Astrocyte (in vitro differentiated cells and primary cell): ENCODE measurements around the gene DAO.

ENCODE experiments used
- EZH2 ChIP-seq: IDR thresholded peaks from 2 replicates; pipeline ENCODE4 v1.6.1; 2012; ENCODE audit warnings: mild to moderate bottlenecking, low read length, inconsistent platforms; ENCODE audit not compliant: insufficient read depth
- TF ChIP-seq, protein P1 (sequence below): IDR thresholded peaks from 2 replicates; pipeline ENCODE4 v1.5.1; 2011; ENCODE audit warnings: low read depth, mild to moderate bottlenecking, inconsistent platforms, low read length, moderate library complexity; ENCODE audit not compliant: insufficient read depth

DNA sequence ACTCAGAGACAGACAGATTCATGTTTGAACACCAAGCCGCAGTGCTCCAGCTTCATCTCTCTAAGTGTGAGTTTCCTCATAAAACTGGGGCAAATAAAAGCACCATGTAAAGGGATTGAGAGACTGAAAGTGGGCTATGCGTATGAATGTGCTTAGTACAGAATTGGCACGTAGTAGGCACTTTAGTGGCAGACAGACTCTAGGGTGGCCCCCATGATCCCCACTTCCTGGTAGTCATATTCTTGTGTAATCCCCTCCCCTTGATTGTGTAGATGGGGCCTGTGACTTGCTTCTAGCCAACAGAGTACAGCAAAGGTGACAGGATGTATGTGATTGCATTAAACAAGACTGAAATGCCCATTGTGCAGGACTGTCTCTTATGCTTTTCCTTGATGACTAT, 43.0 kb downstream of the DAO start:
- TF ChIP-seq, protein P1, sequence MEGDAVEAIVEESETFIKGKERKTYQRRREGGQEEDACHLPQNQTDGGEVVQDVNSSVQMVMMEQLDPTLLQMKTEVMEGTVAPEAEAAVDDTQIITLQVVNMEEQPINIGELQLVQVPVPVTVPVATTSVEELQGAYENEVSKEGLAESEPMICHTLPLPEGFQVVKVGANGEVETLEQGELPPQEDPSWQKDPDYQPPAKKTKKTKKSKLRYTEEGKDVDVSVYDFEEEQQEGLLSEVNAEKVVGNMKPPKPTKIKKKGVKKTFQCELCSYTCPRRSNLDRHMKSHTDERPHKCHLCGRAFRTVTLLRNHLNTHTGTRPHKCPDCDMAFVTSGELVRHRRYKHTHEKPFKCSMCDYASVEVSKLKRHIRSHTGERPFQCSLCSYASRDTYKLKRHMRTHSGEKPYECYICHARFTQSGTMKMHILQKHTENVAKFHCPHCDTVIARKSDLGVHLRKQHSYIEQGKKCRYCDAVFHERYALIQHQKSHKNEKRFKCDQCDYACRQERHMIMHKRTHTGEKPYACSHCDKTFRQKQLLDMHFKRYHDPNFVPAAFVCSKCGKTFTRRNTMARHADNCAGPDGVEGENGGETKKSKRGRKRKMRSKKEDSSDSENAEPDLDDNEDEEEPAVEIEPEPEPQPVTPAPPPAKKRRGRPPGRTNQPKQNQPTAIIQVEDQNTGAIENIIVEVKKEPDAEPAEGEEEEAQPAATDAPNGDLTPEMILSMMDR, result no peak
- no peak for TF ChIP-seq EZH2
